Nasal cavity respiratory epithelium epithelial cell of viscerocranial mucosa (primary cell): Measurements from ENCODE around the gene PLEKHM1. TPM values are rescaled to one million over a fixed set of nuclear protein-coding genes. Genes with fewer than 3 reads are reported as not detected.

Source experiments
- total RNA-seq: library from RNA; depleted of rRNA; stranded (reverse); fragments of >200 nt; gene quantifications from 2 replicates; pipeline ENCODE4 v1.2.3, GENCODE V29; 2014

The PLEKHM1 gene
- total RNA-seq, result 39.0 and 60.4 TPM in 2 replicates

DNA sequence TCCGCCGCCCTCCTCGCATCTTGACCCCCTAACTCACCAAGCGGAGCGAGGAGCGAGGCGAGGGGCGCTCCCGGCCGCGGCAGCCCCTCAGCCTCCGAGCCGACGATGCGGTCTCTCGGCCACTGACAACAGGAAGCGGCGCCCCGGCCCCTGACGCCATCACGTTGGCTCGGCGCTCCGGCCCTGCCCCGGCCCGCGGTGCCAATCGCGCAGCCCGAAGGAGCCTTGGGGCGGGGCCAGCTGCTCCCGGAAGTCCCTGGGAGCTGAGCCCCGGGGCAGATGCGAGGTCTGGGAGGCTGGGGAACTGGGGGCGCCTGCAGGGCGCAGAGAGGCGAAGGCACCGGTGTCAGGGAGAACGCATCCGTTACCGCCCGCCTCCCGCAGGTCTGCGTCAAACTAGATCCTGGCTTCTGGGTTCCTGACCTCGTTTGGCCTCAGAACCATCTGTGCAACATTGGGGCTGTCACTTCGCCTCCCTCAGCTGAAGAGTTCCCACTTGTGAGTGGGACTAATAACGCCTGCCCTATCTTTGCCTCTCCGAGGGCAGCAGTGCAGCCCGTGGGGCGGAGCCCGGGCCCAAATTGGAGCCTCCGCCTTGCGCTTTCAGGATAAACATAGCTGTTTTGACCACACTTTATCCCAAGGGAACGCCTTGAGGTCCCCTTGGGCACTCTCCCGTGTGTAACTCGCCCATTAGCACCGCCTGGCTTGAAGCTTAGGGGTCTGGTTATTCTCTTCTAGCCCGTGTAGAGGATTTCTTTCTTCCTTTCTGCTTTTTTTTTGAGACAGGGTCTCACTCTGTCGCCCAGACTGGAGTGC is at the start of gene PLEKHM1:
PLEKHM1 (minus strand) TSS at position 107 of the 819 bp plus-strand sequence. CDS start 8,237 bp downstream, outside the sequence.

GRCh38 chr17:45432405-45433158 is 57.9 kb downstream of the PLEKHM1 start, which contains the start of gene ARHGAP27:
Gene ARHGAP27, minus strand, starts transcription at chr17:45432870. Its CDS starts 2,591 bp downstream, at chr17:45430279.

Other genes starting within 250 kb of the PLEKHM1 start
- gene SPATA32, start 228.6 kb downstream of the PLEKHM1 start, total RNA-seq, result 0.07 TPM in 1 of 2 replicates, not detected in the other
- gene MAP3K14, start 173.7 kb downstream of the PLEKHM1 start, total RNA-seq, result 1.4 and 4.1 TPM in 2 replicates
- gene ARHGAP27, start 57.9 kb downstream of the PLEKHM1 start, total RNA-seq, result 28.0 and 46.8 TPM in 2 replicates